K562 (cell line): ENCODE measurements around the gene TMEM229B. TPM values are rescaled to one million over a fixed set of nuclear protein-coding genes. Genes with fewer than 3 reads are reported as not detected.
A peak's percentile ranks its signal among the peaks of the same experiment; 100 is the strongest.

ENCODE experiments used
- ATAC-seq: fragments of 200-7000 bp; cut with Tn5 transposase; 3 replicates; pipeline ENCODE4 v1.9.1; 2020; ENCODE audit warnings: moderate library complexity
- BruUV-seq: library from RNA; stranded (reverse); fragments of 400-500 nt; replicated peaks from 2 replicates; lab custom pipeline; 2021; lab: Mats Ljungman, UMichigan
- CTCF ChIA-PET: fragments of 300-600 bp; formaldehyde crosslinking; extraction: SDS; loops from one replicate; lab custom pipeline; 2021; ENCODE audit warnings: low intra/inter-chr PET ratio; lab: Yijun Ruan, JAX
- POLR2A ChIA-PET: fragments of 300-600, 350-650 bp; sonication (Branson Sonifier 250); formaldehyde crosslinking; extraction: SDS; loops from one replicate; lab custom pipeline; 2021; ENCODE audit warnings: antibody characterized with exemption, inconsistent platforms; lab: Yijun Ruan, JAX
- DNase-seq, 4 experiments: peaks; one replicate each; pipeline versions ENCODE4 v3.0.0 to v3.0.0-alpha.2; 2011 to 2018; ENCODE audit warnings: low spot score in 3 of 4, mixed read lengths in 3 of 4; ENCODE audit errors: extremely low read depth in 1 of 4
- FAIRE-seq: peaks from 2 replicates; lab custom pipeline; 2011; peaks lifted over from hg19 to GRCh38; lab: Jason Lieb, UNC
- H2AFZ ChIP-seq: 2 replicates; pipeline ENCODE4 v1.6.0; 2011; ENCODE audit warnings: low read depth, low read length, control low read depth, inconsistent platforms
- H3K27ac ChIP-seq: fragments of 200-600 bp; 3 replicates; pipeline ENCODE4 v1.8.0; 2011; ENCODE audit warnings: low read depth, mild to moderate bottlenecking, control low read depth, inconsistent platforms, low read length, moderate library complexity, mixed read lengths; ENCODE audit errors: extremely low read depth
- H3K27me3 ChIP-seq, 2 experiments: fragments of 300-600 bp in 1 of 2; 2 replicates in 1 of 2; 3 replicates in 1 of 2; pipeline versions ENCODE4 v1.6.0 to v1.8.0; 2011; ENCODE audit warnings: inconsistent platforms in 2 of 2, low read length in 2 of 2, mild to moderate bottlenecking in 1 of 2, mixed read lengths in 1 of 2, moderate library complexity in 1 of 2; ENCODE audit not compliant: control insufficient read depth in 2 of 2, insufficient read depth in 2 of 2
- H3K36me3 ChIP-seq: fragments of 300-600 bp; 3 replicates; pipeline ENCODE4 v1.8.0; 2011; ENCODE audit warnings: mild to moderate bottlenecking, low read length, inconsistent platforms; ENCODE audit not compliant: control insufficient read depth, insufficient read depth
- H3K4me1 ChIP-seq, 2 experiments: fragments of 200-600 bp in 1 of 2; replicated peaks in 1 of 2; 2 replicates in 1 of 2; 3 replicates in 1 of 2; pipeline versions ENCODE4 v1.5.1 to v1.8.0; 2011; ENCODE audit warnings: inconsistent platforms in 2 of 2, low read length in 2 of 2, mild to moderate bottlenecking in 1 of 2, mixed read lengths in 1 of 2, moderate library complexity in 1 of 2; ENCODE audit not compliant: control insufficient read depth in 2 of 2, insufficient read depth in 2 of 2
- H3K4me2 ChIP-seq: 2 replicates; pipeline ENCODE4 v1.6.1; 2011; ENCODE audit warnings: low read length, control low read depth, inconsistent platforms, mixed read lengths; ENCODE audit not compliant: insufficient read depth
- H3K4me3 ChIP-seq: fragments of 200-600 bp; sonication (generic), shearing (Covaris generic); 2 replicates; pipeline ENCODE4 v1.5.1; 2016; ENCODE audit warnings: control low read depth, inconsistent platforms
- H3K79me2 ChIP-seq: fragments of 200-600 bp; 3 replicates; pipeline ENCODE4 v1.8.0; 2011; ENCODE audit warnings: low read length, inconsistent platforms; ENCODE audit not compliant: control insufficient read depth, insufficient read depth
- H3K9ac ChIP-seq, 2 experiments: 2 replicates each; pipeline versions ENCODE4 v1.6.0 to v1.6.1; 2011; ENCODE audit warnings: low read depth in 2 of 2, low read length in 2 of 2, control low read depth in 1 of 2, inconsistent platforms in 1 of 2, mild to moderate bottlenecking in 1 of 2, mixed read lengths in 1 of 2; ENCODE audit not compliant: insufficient read depth in 1 of 2
- H3K9me1 ChIP-seq: one replicate; pipeline ENCODE4 v1.6.0; 2011; ENCODE audit warnings: inconsistent platforms, mild to moderate bottlenecking, low read length, moderate library complexity; ENCODE audit not compliant: control insufficient read depth, insufficient read depth
- H3K9me3 ChIP-seq: replicated peaks from 2 replicates; pipeline ENCODE4 v1.5.1; 2011; ENCODE audit warnings: low read depth, low read length, inconsistent platforms; ENCODE audit not compliant: control insufficient read depth, insufficient read depth
- H4K20me1 ChIP-seq: replicated peaks from 2 replicates; pipeline ENCODE4 v1.6.1; 2011; ENCODE audit warnings: low read length, inconsistent platforms, mixed read lengths; ENCODE audit not compliant: control insufficient read depth, insufficient read depth
- SPI1 ChIP-seq: IDR thresholded peaks from 2 replicates; pipeline ENCODE4 v1.6.1; 2011; ENCODE audit warnings: low read depth, low read length, control low read depth, borderline replicate concordance
- ZNF512 ChIP-seq: IDR thresholded peaks from 2 replicates; pipeline ENCODE4 v1.6.1; 2016; ENCODE audit warnings: missing genetic modification characterization, missing compliant biosample characterization
- WGBS: fragments of 100-300 bp; shearing (Covaris generic); methylation state at CpG from one replicate; pipeline ENCODE4 v1.1.6; 2016; ENCODE audit warnings: low coverage, mixed read lengths; ENCODE audit not compliant: insufficient coverage; ENCODE audit errors: missing lambda C conversion rate; 5-methylcytosine and 5-hydroxymethylcytosine counted together
- in situ Hi-C: fragments of 300-500 bp; cut with MboI; formaldehyde crosslinking; loops from 4 replicates; pipeline ENCODE4 v1.15.0; 2018; ENCODE audit warnings: inconsistent platforms, mixed read lengths
- intact Hi-C: fragments of 100-400 bp; cut with micrococcal nuclease; formaldehyde crosslinking; loops from 2 replicates; pipeline ENCODE4 v1.14.2; 2022
- polyA plus RNA-seq, 8 experiments: library from polyadenylated mRNA; depleted of rRNA in 4 of 8; stranded (reverse) in 5 of 8; unstranded in 3 of 8; fragments of >200 nt; fragmentation: Nextera tagmentation in 2 of 8; fragmentation: Illumina TruSeq in 1 of 8; extraction: Ambion mirVana in 2 of 8; extraction: Trizol in 1 of 8; gene quantifications; 2 replicates each; pipeline versions ENCODE4 v1.2.1 to v1.2.3, GENCODE V29; 2011 to 2014; ENCODE audit warnings: inconsistent platforms in 1 of 8, missing spikeins in 1 of 8
- total RNA-seq, 7 experiments: library from RNA; depleted of rRNA in 6 of 7; stranded (reverse); fragments of >200 nt in 6 of 7; fragmentation: Illumina TruSeq in 2 of 7; extraction: Trizol in 2 of 7; gene quantifications; 2 replicates each; pipeline versions ENCODE4 v1.2.1 to v1.2.3, GENCODE V29; 2011 to 2021; ENCODE audit warnings: low replicate concordance in 1 of 7

TMEM229B gene
- total and polyA plus RNA-seq, 9 of the 15 experiments (the other 6 are each of a cell fraction or from before 2014, with no cell fraction given), result not detected

- no TSS peak for BruUV-seq
- ATAC-seq (no peak), FAIRE-seq (no peak), DNase-seq (no peak)
- Histone ChIP-seq H3K27me3 (no peaks in the 10 kb centered on the region), H3K4me2 (no peak overlapping the region), H3K4me3 (no peak overlapping the region), H2AFZ (no peak overlapping the region), H3K27ac (no peak overlapping the region), H3K4me1 (peaks cover 41 to 54% of the 10 kb centered on the region in 2 experiments), H3K9me3 (0 out of 2 replicates have a peak, but pooled peaks cover 2% of the 10 kb centered on the region), H3K9ac (no peak overlapping the region), H4K20me1 (no peaks in the 10 kb centered on the region), H3K36me3 (no peaks in the 10 kb centered on the region), H3K9me1 (no peaks in the 10 kb centered on the region), H3K79me2 (no peaks in the 10 kb centered on the region)
- ChIA-PET CTCF (no interaction called here), POLR2A (no interaction called here)
- intact Hi-C loops (no loop called here), in situ Hi-C loops (loop anchor here (10.0 kb wide), 1 partner anchor 151 kb away; no protein-coding TSS in a partner anchor)
- no CpG with 5 or more reads among the region's 2 CpGs for WGBS
- TF ChIP-seq ZNF512 (tag), result no peak
- TF ChIP-seq SPI1, result peak; percentile 57; the same call in 1 of the 2 replicates
Observed at GRCh38 chr14:67423424-67423823, 65.1 kb downstream of the TMEM229B start.
